Osteoblast (primary cell): ENCODE results near the gene PHLPP1. TPM values are rescaled to one million over a fixed set of nuclear protein-coding genes. Genes with fewer than 3 reads are reported as not detected.

Source experiments
- DNase-seq: peaks from one replicate; pipeline ENCODE4 v3.0.0; 2011; ENCODE audit warnings: low spot score, mixed read lengths; ENCODE audit not compliant: insufficient read length; ENCODE audit errors: missing footprints
- H2AFZ ChIP-seq: 2 replicates; pipeline ENCODE4 v1.6.0; 2011; ENCODE audit warnings: mild to moderate bottlenecking, low read length
- H3K27ac ChIP-seq: 2 replicates; pipeline ENCODE4 v1.5.1; 2011; ENCODE audit warnings: mild to moderate bottlenecking, low read depth, low read length, moderate library complexity
- H3K27me3 ChIP-seq: 2 replicates; pipeline ENCODE4 v1.6.0; 2012; ENCODE audit warnings: mild to moderate bottlenecking, control low read depth, inconsistent platforms, low read length, moderate library complexity; ENCODE audit not compliant: insufficient read depth
- H3K36me3 ChIP-seq: 2 replicates; pipeline ENCODE4 v1.5.1; 2011; ENCODE audit warnings: mild to moderate bottlenecking, low read length, control low read depth, moderate library complexity; ENCODE audit not compliant: insufficient read depth
- H3K4me1 ChIP-seq: 2 replicates; pipeline ENCODE4 v1.5.1; 2011; ENCODE audit warnings: mild to moderate bottlenecking, low read length, control low read depth, moderate library complexity; ENCODE audit not compliant: insufficient read depth
- H3K4me2 ChIP-seq: 2 replicates; pipeline ENCODE4 v1.6.0; 2011; ENCODE audit warnings: mild to moderate bottlenecking, low read length; ENCODE audit not compliant: insufficient read depth
- H3K4me3 ChIP-seq: fragments of 200-600 bp; sonication (generic); 3 replicates; pipeline ENCODE4 v1.5.1; 2012; ENCODE audit warnings: mild to moderate bottlenecking, low read length, inconsistent platforms; ENCODE audit not compliant: insufficient read depth
- H3K79me2 ChIP-seq: 2 replicates; pipeline ENCODE4 v1.6.0; 2012; ENCODE audit warnings: mild to moderate bottlenecking, low read length, control low read depth, inconsistent platforms; ENCODE audit not compliant: insufficient read depth
- H3K9me3 ChIP-seq: 2 replicates; pipeline ENCODE4 v1.5.1; 2011; ENCODE audit warnings: low read depth, low read length, control low read depth
- H4K20me1 ChIP-seq: 2 replicates; pipeline ENCODE4 v1.6.0; 2012; ENCODE audit warnings: mild to moderate bottlenecking, low read length, control low read depth; ENCODE audit not compliant: insufficient read depth
- total RNA-seq: library from RNA; depleted of rRNA; stranded (reverse); fragments of >200 nt; gene quantifications from 2 replicates; pipeline ENCODE4 v1.2.3, GENCODE V29; 2012
- TF ChIP-seq, protein P1 (sequence below): IDR thresholded peaks from 2 replicates; pipeline ENCODE4 v1.5.1; 2011; ENCODE audit warnings: mild to moderate bottlenecking, low read depth, low read length, moderate library complexity; ENCODE audit errors: extremely low read depth

The PHLPP1 gene
- total RNA-seq, 1 donor: 6.9 TPM

DNA sequence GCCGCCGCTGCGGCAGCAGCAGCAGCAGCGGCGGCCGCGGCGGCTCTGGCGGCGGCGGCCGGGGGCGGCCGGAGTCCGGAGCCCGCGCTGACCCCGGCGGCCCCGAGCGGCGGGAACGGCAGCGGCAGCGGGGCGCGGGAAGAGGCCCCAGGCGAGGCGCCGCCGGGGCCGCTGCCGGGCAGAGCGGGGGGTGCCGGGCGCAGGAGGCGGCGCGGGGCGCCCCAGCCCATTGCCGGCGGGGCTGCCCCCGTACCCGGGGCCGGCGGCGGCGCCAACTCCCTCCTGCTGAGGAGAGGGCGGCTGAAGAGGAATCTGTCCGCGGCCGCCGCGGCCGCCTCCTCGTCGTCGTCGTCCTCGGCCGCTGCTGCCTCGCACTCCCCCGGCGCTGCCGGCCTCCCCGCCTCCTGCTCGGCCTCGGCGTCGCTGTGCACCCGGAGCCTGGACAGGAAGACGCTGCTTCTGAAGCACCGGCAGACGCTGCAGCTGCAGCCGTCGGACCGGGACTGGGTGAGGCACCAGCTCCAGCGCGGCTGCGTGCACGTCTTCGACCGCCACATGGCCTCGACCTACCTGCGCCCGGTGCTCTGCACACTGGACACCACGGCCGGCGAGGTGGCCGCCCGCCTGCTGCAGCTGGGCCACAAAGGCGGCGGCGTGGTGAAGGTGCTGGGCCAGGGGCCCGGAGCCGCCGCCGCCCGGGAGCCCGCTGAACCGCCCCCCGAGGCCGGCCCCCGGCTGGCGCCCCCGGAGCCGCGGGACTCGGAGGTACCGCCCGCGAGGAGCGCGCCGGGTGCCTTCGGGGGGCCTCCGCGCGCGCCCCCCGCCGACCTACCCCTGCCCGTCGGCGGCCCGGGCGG lies 646 bp downstream of the PHLPP1 start:
- H3K27me3 ChIP-seq: no peaks in the 10 kb centered on the region
- peak overlapping the region; percentile 54 for H3K27ac ChIP-seq
- no peaks in the 10 kb centered on the region for H3K36me3 ChIP-seq
- no peaks in the 10 kb centered on the region for H3K9me3 ChIP-seq
- TF ChIP-seq, protein P1, sequence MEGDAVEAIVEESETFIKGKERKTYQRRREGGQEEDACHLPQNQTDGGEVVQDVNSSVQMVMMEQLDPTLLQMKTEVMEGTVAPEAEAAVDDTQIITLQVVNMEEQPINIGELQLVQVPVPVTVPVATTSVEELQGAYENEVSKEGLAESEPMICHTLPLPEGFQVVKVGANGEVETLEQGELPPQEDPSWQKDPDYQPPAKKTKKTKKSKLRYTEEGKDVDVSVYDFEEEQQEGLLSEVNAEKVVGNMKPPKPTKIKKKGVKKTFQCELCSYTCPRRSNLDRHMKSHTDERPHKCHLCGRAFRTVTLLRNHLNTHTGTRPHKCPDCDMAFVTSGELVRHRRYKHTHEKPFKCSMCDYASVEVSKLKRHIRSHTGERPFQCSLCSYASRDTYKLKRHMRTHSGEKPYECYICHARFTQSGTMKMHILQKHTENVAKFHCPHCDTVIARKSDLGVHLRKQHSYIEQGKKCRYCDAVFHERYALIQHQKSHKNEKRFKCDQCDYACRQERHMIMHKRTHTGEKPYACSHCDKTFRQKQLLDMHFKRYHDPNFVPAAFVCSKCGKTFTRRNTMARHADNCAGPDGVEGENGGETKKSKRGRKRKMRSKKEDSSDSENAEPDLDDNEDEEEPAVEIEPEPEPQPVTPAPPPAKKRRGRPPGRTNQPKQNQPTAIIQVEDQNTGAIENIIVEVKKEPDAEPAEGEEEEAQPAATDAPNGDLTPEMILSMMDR: no peak
- H3K79me2 ChIP-seq: peaks cover 9% of the 10 kb centered on the region
- H3K4me1 ChIP-seq: peaks cover 18% of the 10 kb centered on the region
- peak overlapping the region; percentile 64 for H3K4me3 ChIP-seq
- H2AFZ ChIP-seq: peak overlapping the region; percentile 66
- H4K20me1 ChIP-seq: peaks cover 6% of the 10 kb centered on the region
- peak; percentile 94 for DNase-seq
- peak overlapping the region; percentile 98 for H3K4me2 ChIP-seq

- peak; percentile 83 for DNase-seq
- TF ChIP-seq, protein P1: no peak
- H3K9me3 ChIP-seq: no peaks in the 10 kb centered on the region
- H3K79me2 ChIP-seq: peaks cover 9% of the 10 kb centered on the region
- H3K4me3 ChIP-seq: peak overlapping the region; percentile 64
- no peaks in the 10 kb centered on the region for H3K36me3 ChIP-seq
- peak overlapping the region; percentile 98 for H3K4me2 ChIP-seq
- peaks cover 6% of the 10 kb centered on the region for H4K20me1 ChIP-seq
- peaks cover 16% of the 10 kb centered on the region for H3K4me1 ChIP-seq
- H2AFZ ChIP-seq: peak overlapping the region; percentile 52
- no peak overlapping the region for H3K27ac ChIP-seq
- no peaks in the 10 kb centered on the region for H3K27me3 ChIP-seq
Measured at GRCh38 chr18:62716619-62717168, 1.4 kb downstream of the PHLPP1 start.

GRCh38 chr18:62717169-62717924 lies 2.0 kb downstream of the PHLPP1 start:
- Histone ChIP-seq H3K27ac (no peak overlapping the region), H3K4me1 (peaks cover 16% of the 10 kb centered on the region), H3K9me3 (no peaks in the 10 kb centered on the region), H2AFZ (peak overlapping the region; percentile 52), H4K20me1 (peaks cover 6% of the 10 kb centered on the region), H3K79me2 (peaks cover 9% of the 10 kb centered on the region), H3K27me3 (no peaks in the 10 kb centered on the region), H3K4me2 (peak overlapping the region; percentile 98), H3K4me3 (peak overlapping the region; percentile 64), H3K36me3 (no peaks in the 10 kb centered on the region)
- TF ChIP-seq, protein P1: no peak
- peak; percentile 90 for DNase-seq
